ENCODE measurements around the gene IFNK. TPM values are rescaled to one million over a fixed set of nuclear protein-coding genes. Genes with fewer than 3 reads are reported as not detected.

Gene IFNK
- total and polyA plus RNA-seq, 2 experiments from 2014 or later: not detected

DNA sequence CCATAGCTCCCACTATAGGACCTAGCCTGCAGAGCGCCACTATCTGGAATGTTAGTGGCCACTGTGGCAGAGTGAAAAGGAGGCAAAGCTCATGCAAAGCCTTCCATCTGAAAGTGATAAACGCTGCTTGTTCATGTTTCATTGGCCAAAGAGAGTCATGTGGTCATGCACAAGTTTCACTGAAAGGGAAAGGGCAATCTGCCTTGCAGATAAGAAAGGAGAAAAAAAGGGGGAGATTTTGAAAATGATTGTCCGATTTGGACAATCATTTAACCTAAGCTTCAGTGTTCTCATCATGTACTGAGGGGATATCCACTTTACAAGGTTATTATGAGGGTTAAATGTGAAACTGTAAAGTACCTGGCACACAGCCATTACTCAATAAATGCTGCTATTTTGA, 14.6 kb downstream of the IFNK start:
- Histone ChIP-seq H3K4me2 (no peak overlapping the region), H3K9me2 (replicated peaks; ENCODE audit: insufficient read depth) (no peaks in the 10 kb centered on the region), H3K36me3 (replicated peaks; ENCODE audit: insufficient read depth, low read depth) (no peaks in the 10 kb centered on the region), H3K4me3 (no peak overlapping the region), H3K9me3 (ENCODE audit: low read depth) (no peaks in the 10 kb centered on the region), H2AFZ (no peak overlapping the region), H3K27me3 (no peaks in the 10 kb centered on the region), H3K4me1 (ENCODE audit: insufficient read depth) (peaks cover 16% of the 10 kb centered on the region), H3K27ac (no peak overlapping the region), H3K79me2 (no peaks in the 10 kb centered on the region), H4K20me1 (ENCODE audit: insufficient read depth, poor library complexity, severe bottlenecking) (no peaks in the 10 kb centered on the region)
- TF ChIP-seq EZH2 (IDR thresholded peaks at IDR 0.05; ENCODE audit: borderline replicate concordance) (no peak), EZH2phosphoT487 (IDR thresholded peaks at IDR 0.05; ENCODE audit: low read depth, severe bottlenecking, unreplicated experiment) (no peak), CTCF (IDR thresholded peaks at IDR 0.05; ENCODE audit: poor library complexity) (no peak)
- WGBS (ENCODE audit: low lambda C conversion rate, missing lambda C conversion rate): 85% methylated on average over 3 of the region's 3 CpGs
- DNase-seq (ENCODE audit: low spot score): no peak

GRCh38 chr9:27539479-27540441, 15.7 kb downstream of the IFNK start:
- Histone ChIP-seq H3K27ac (peak overlapping the region; percentile 80), H2AFZ (no peak overlapping the region)
- DNase-seq (ENCODE audit: low spot score): peak; percentile 45

DNA sequence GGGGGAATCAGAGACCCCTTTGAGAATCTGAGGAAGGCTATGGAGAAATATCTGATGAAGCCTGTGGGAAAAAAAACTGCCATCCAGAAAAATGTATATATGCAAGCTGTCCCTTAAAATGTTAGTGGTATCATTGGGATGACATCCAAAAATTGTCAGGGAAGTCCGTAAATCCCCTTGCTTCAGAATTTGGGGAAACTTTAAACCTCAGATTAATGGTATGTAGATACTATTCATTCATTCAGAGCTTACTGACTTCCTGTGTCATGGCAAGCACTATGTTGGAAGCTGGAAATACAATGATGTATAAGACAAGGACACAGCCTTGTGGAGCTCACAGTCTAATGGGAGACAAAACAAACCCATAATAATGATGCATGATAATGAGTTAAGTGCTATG, 16.4 kb downstream of the IFNK start:
- H3K27ac ChIP-seq: peak overlapping the region; percentile 80
- DNase-seq (ENCODE audit: low spot score): no peak
- 93% methylated on average over 1 of the region's 1 CpG for WGBS (ENCODE audit: low lambda C conversion rate, missing lambda C conversion rate)

More at GRCh38 chr9:27539479-27540441, 15.7 kb downstream of the IFNK start:
- WGBS (ENCODE audit: low lambda C conversion rate, missing lambda C conversion rate): 54% methylated on average over 5 of the region's 5 CpGs
- Histone ChIP-seq H3K36me3 (replicated peaks; ENCODE audit: insufficient read depth, low read depth) (no peaks in the 10 kb centered on the region), H3K79me2 (no peaks in the 10 kb centered on the region), H3K4me2 (peak overlapping the region; percentile 33), H3K27me3 (no peaks in the 10 kb centered on the region), H3K4me3 (no peak overlapping the region), H3K9me3 (ENCODE audit: low read depth) (no peaks in the 10 kb centered on the region), H3K9me2 (replicated peaks; ENCODE audit: insufficient read depth) (no peaks in the 10 kb centered on the region), H3K4me1 (ENCODE audit: insufficient read depth) (peaks cover 16% of the 10 kb centered on the region), H4K20me1 (ENCODE audit: insufficient read depth, poor library complexity, severe bottlenecking) (no peaks in the 10 kb centered on the region)
- TF ChIP-seq EZH2phosphoT487 (IDR thresholded peaks at IDR 0.05; ENCODE audit: low read depth, severe bottlenecking, unreplicated experiment): no peak
- TF ChIP-seq EZH2 (IDR thresholded peaks at IDR 0.05; ENCODE audit: borderline replicate concordance): no peak
- TF ChIP-seq CTCF (IDR thresholded peaks at IDR 0.05; ENCODE audit: poor library complexity): no peak

More for the DNA sequence above, 16.4 kb downstream of the IFNK start:
- no peak overlapping the region for H3K4me3 ChIP-seq
- peak overlapping the region; percentile 33 for H3K4me2 ChIP-seq
- no peaks in the 10 kb centered on the region for H3K79me2 ChIP-seq
- H3K27me3 ChIP-seq: no peaks in the 10 kb centered on the region
- no peak overlapping the region for H2AFZ ChIP-seq
- H3K4me1 ChIP-seq (ENCODE audit: insufficient read depth): peaks cover 16% of the 10 kb centered on the region
- H3K9me2 ChIP-seq (replicated peaks; ENCODE audit: insufficient read depth): no peaks in the 10 kb centered on the region
- no peaks in the 10 kb centered on the region for H4K20me1 ChIP-seq (ENCODE audit: insufficient read depth, poor library complexity, severe bottlenecking)
- H3K9me3 ChIP-seq (ENCODE audit: low read depth): no peaks in the 10 kb centered on the region
- TF ChIP-seq CTCF (IDR thresholded peaks at IDR 0.05; ENCODE audit: poor library complexity): no peak
- no peak for TF ChIP-seq EZH2phosphoT487 (IDR thresholded peaks at IDR 0.05; ENCODE audit: low read depth, severe bottlenecking, unreplicated experiment)
- no peak for TF ChIP-seq EZH2 (IDR thresholded peaks at IDR 0.05; ENCODE audit: borderline replicate concordance)
- H3K36me3 ChIP-seq (replicated peaks; ENCODE audit: insufficient read depth, low read depth): no peaks in the 10 kb centered on the region

All from hepatocyte (in vitro differentiated cells).